ENCODE results near the gene ACKR2. TPM values are rescaled to one million over a fixed set of nuclear protein-coding genes. Genes with fewer than 3 reads are reported as not detected.

ACKR2 gene
- total RNA-seq, 2 donors from 2014 or later = 1.0 to 1.5 TPM

GRCh38 chr3:42814914-42815507 lies 5.8 kb downstream of the ACKR2 start:
- ATAC-seq = no peak

DNA sequence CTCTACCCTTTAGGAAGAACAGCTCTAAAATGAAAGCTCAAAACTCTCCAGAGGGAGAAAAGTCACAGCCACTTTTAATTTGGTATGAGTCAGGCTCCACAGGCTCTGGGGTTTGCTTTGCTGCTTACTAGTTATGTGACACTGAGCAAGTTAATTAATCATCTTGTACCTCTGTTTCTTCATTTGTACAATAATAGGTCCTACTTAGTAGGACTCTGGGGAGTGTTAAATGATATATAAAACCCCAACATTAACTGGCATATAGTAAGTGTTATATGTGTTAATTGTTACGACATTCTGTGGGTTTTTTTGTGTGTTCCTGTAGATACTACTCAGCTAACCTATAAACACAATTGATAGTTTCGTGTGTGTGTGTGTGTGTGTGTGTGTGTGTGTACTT lies 6.6 kb downstream of the ACKR2 start:
- DNase-seq (ENCODE audit: low spot score in 2 of 2) = no peak
- ATAC-seq = no peak

More at GRCh38 chr3:42814914-42815507, 5.8 kb downstream of the ACKR2 start:
- DNase-seq (ENCODE audit: low spot score in 2 of 2) = no peak
- H3K9me3 Mint-ChIP-seq = no peaks in the 10 kb centered on the region
- H3K27ac Mint-ChIP-seq = no peak overlapping the region
- no peaks in the 10 kb centered on the region for H3K36me3 Mint-ChIP-seq

DNA sequence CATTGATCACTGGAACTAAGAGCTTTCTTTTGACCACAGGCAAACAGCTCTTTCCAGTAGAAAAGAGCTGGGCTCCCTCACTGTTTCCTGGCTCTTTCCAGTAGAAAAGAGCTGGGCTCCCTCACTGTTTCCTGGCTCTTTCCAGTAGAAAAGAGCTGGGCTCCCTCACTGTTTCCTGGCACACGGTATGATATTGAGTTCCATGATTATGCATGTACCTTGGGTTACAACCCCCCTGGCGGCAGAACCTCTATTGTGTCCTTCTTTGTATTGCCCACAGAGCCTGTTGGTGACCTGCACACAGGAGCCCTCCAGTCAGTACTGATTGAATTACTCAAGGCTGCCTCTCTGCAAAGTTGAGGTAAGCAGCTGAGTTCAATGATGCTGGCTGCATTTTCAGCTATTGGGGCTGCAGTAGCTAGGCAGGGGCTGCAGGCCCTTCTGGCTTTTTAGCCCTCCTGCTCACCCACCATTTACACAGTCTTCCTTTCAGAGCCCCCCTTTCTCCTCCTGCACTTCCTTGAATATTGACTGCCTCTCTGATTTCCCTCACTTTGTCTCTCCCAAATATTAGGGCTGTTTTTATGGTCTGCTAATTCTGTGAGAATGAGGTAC lies 10.2 kb downstream of the ACKR2 start:
- ATAC-seq (no peak), DNase-seq (ENCODE audit: low spot score in 2 of 2) (no peak)
- Mint-ChIP-seq H3K27ac (no peak overlapping the region), H3K36me3 (no peaks in the 10 kb centered on the region), H3K9me3 (no peaks in the 10 kb centered on the region)

More for the DNA sequence above, 6.6 kb downstream of the ACKR2 start:
- Mint-ChIP-seq H3K27ac (no peak overlapping the region), H3K9me3 (no peaks in the 10 kb centered on the region), H3K36me3 (no peaks in the 10 kb centered on the region)

DNA sequence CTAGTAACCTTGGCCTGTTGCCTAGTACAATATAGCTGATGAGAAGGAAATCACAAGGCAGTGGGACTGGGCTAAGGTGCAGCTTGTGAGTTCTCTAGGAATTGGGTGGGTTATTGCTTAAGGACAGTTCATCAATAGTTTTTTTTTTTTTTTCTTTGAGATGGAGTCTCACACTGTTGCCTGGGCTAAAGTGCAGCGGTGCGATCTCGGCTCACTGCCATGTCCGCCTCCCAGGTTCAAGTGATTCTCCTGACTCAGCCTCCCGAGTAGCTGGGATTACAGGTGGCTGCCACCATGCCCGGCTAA lies 11.5 kb downstream of the ACKR2 start:
- no peaks in the 10 kb centered on the region for H3K9me3 Mint-ChIP-seq

GRCh38 chr3:42822828-42823227 lies 13.6 kb downstream of the ACKR2 start:
- no peak for ATAC-seq
- DNase-seq (ENCODE audit: low spot score in 2 of 2) = no peak
- Mint-ChIP-seq H3K36me3 (no peaks in the 10 kb centered on the region), H3K27ac (peak overlapping the region in 1 of 2 donors; percentile 67), H3K9me3 (no peaks in the 10 kb centered on the region)

More for the DNA sequence above, 11.5 kb downstream of the ACKR2 start:
- H3K36me3 Mint-ChIP-seq = no peaks in the 10 kb centered on the region
- ATAC-seq (no peak), DNase-seq (ENCODE audit: low spot score in 2 of 2) (no peak)
- no peak overlapping the region for H3K27ac Mint-ChIP-seq

- Mint-ChIP-seq H3K9me3 (no peaks in the 10 kb centered on the region), H3K27ac (peak overlapping the region; percentile 18 to 67), H3K36me3 (no peaks in the 10 kb centered on the region)
- DNase-seq (ENCODE audit: low spot score in 2 of 2) (no peak), ATAC-seq (no peak)
These were observed 14.1 kb downstream of the ACKR2 start for GRCh38 chr3:42823351-42823750.

- no peak for DNase-seq (ENCODE audit: low spot score in 2 of 2)
- H3K36me3 Mint-ChIP-seq = no peaks in the 10 kb centered on the region
- H3K27ac Mint-ChIP-seq = no peak overlapping the region
- ATAC-seq = no peak
- no peaks in the 10 kb centered on the region for H3K9me3 Mint-ChIP-seq
These were observed 16.9 kb downstream of the ACKR2 start for GRCh38 chr3:42826141-42826540.

- ATAC-seq = no peak
- Mint-ChIP-seq H3K36me3 (no peaks in the 10 kb centered on the region), H3K27ac (no peak overlapping the region), H3K9me3 (no peaks in the 10 kb centered on the region)
- DNase-seq (ENCODE audit: low spot score in 2 of 2) = no peak
These were observed 17.8 kb downstream of the ACKR2 start for GRCh38 chr3:42827023-42827422.

DNA sequence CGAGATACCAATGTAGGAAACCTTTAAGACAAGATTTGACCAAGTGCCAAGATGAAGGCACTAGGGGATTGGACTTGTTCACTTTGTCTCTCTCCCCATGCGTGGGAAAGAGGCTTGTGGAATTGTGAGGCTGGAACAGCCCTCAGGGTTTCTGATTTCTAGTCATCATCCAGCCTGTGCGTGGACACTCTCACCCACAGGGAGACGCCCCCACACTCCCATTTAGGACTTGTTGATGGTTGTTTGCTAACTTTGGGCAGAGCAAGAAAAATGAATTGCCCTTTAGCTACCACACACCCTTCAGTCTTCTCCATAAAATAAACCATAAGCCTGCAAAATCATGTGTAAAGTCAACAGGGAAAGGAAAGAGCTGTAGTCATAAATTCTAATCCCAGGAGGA lies 18.4 kb downstream of the ACKR2 start:
- H3K27ac Mint-ChIP-seq = no peak overlapping the region
- DNase-seq (ENCODE audit: low spot score in 2 of 2) (no peak), ATAC-seq (no peak)
- H3K9me3 Mint-ChIP-seq = no peaks in the 10 kb centered on the region
- H3K36me3 Mint-ChIP-seq = no peaks in the 10 kb centered on the region

- Mint-ChIP-seq H3K27ac (no peak overlapping the region), H3K36me3 (no peaks in the 10 kb centered on the region)
- no peak for DNase-seq (ENCODE audit: low spot score in 2 of 2)
These were observed 19.9 kb downstream of the ACKR2 start for GRCh38 chr3:42829083-42829627.

DNA sequence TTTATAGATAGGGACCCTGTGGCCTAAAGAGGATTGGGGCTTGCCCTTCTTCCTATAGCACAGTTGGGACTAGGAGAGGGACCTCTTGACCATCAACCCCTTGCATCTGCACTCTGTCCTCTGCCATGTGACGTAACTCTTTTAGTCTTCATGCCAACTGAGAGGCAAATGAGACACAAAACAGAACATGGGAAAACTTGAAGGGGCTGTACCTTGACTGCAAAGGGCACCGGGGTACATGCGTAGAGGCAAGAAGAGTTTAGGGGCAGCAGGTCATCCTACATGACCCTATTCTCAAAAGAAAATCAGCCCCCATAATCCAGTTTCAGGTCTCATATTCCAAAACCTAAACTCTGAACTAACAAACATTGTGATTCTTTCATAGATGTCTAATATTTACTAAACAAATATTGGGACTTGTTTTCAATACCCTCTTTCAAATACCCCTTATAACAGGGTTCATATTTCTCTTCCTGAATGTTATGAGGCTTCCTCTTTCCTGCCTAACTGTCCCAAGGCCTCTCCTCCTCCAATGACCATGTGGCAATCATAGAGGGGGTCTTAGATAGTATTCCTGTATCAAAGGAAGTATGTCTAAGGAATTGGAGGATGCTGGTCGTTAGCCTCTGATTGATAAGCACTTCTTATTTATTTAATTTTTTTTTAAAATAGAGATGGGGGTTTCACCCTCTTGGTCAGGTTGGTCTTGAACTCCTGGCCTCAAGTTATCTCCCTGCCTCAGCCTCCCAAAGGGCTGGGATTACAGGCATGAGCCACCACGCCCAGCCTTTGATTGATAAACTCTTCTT lies 20.6 kb downstream of the ACKR2 start:
- H3K27ac Mint-ChIP-seq = no peak overlapping the region
- no peaks in the 10 kb centered on the region for H3K36me3 Mint-ChIP-seq
- DNase-seq (ENCODE audit: low spot score in 2 of 2) = no peak
- ATAC-seq = no peak
- no peaks in the 10 kb centered on the region for H3K9me3 Mint-ChIP-seq

More at GRCh38 chr3:42829083-42829627, 19.9 kb downstream of the ACKR2 start:
- no peak for ATAC-seq
- no peaks in the 10 kb centered on the region for H3K9me3 Mint-ChIP-seq

DNA sequence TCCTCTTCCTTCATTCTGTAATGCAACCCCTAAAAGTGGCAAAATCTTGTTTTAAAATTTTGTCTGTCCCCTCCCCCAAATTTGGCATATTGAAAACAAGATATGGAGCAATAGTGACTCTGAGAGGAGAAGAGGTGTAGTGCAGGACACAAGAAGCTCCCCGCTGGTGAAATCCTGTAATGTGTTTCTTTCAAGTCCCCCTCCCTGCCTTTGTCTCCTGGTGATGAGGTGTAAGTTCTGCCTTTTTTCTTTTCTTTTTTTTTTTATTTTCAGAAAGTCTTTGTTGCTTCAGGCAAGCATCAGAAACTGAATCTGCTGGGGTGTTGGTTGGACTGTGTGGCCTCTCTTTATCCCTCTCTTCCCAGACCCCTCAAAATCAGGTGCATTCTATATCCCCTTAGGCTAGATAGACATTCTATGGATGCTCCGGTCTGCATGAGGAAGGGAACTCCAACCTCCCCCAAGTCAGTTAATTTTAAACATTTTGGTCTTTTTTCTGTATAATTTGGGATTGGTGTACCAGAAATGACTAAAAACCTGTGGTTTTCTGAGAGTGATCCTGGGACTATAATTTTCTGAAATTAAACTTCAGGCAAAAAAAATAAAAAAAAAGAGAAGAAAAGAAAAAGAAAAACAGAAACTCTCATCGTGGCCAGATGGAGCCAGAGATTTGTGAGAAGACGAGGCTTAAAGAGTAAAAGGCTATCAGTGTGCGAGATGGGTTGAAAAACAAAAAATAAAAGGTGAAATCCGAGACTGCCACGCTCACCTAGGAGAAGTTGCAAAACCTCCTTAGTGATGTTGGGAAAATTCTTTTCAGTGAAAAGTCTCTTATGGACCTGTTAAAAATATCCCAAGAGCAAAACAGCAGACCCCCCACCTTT lies 21.4 kb downstream of the ACKR2 start:
- no peak overlapping the region for H3K27ac Mint-ChIP-seq
- no peaks in the 10 kb centered on the region for H3K36me3 Mint-ChIP-seq

DNA sequence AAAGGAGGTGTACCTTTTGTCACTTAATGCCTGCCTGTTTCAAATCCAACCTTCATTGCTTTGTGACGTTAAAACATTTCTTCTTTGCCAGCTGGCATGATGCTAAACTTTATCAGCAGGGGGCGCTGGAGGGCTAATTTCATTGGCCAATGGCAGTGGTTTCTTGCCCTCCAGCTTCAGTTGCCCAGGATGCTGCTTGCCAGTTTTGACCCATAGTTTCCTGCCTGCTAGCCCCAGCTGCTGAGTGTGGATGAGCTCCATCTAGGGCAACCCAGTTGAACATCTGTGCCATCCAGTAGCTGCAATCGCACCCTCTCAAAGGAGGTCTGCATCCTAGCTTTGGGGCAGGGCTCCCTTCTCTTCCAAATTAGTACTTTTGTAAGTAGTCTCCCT lies 22.1 kb downstream of the ACKR2 start:
- DNase-seq (ENCODE audit: low spot score in 2 of 2) (peak; percentile 71 to 90), ATAC-seq (peak; percentile 80 to 93)
- Mint-ChIP-seq H3K27ac (peak overlapping the region in 1 of 2 donors; percentile 26), H3K36me3 (no peaks in the 10 kb centered on the region), H3K9me3 (no peaks in the 10 kb centered on the region)

More for the DNA sequence above, 21.4 kb downstream of the ACKR2 start:
- H3K9me3 Mint-ChIP-seq = no peaks in the 10 kb centered on the region
- ATAC-seq (no peak), DNase-seq (ENCODE audit: low spot score in 2 of 2) (no peak)

DNA sequence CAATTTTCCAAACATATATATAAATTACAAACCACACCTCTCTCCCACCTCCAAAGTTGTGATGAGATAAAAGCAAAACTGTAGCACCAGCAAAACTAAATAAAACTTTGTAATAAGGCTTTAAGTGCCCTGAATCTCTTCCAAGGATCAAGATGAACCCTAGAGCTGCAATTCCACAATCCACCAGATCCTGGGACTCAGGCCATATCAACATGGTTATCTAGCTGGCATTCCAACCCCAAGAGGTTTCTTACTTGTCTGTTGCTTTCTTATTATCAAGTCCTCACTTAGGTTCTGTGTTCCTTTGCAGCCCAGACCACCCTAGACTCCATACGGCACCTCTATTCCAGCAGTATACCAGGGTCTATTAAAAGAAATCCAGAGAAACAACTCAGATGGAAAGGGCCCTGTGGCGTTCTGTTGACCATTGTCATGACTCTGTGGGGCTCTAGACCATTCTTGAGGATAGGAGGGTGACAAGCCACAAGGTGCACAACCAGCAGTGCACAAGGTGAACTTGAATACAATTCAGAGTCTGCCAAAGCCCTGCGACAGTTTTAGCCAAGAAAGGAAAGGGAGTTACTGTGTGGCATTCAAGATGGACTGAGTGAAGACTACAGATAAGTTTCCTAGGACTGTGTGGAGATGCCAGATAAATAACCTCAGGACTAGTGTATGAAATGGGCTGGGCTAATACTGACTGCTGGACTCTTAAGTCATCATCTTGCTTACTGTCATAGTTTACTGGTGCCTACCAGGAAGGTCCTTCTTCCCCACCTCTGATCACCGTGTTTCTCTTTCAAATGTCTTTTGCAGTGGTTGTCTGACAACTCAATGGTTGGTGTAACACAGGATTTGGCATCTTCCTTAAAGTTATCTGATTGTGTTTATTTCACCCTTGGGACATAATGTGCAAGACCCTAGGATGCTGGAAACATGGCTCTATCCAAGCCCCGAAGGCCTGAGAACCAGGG lies 27.2 kb downstream of the ACKR2 start:
- no peak for ATAC-seq
- no peak for DNase-seq (ENCODE audit: low spot score in 2 of 2)
- no peaks in the 10 kb centered on the region for H3K36me3 Mint-ChIP-seq
- no peak overlapping the region for H3K27ac Mint-ChIP-seq
- no peaks in the 10 kb centered on the region for H3K9me3 Mint-ChIP-seq

GRCh38 chr3:42838571-42838970 lies 29.3 kb downstream of the ACKR2 start:
- ATAC-seq (no peak), DNase-seq (ENCODE audit: low spot score in 2 of 2) (no peak)
- H3K9me3 Mint-ChIP-seq = no peaks in the 10 kb centered on the region
- no peaks in the 10 kb centered on the region for H3K36me3 Mint-ChIP-seq
- no peak overlapping the region for H3K27ac Mint-ChIP-seq

DNA sequence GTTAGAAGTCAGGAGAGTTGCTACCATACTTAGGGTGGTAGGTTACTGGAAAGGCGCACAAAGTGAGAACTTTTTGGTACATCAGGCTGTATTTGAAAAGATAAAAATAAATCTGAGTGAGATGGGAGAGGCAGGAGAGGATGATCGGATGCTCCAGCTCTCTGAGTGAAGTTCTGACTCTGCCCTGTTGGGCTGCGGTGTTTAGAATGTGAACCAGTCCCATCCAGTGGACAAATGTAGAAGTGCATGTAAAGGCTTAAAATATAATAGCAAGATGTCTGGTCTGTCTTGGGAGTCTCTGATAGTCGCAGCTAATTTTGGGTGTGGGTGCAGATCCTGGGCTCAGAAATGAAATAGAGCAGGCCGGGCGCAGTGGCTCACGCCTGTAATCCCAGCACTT lies 30.4 kb downstream of the ACKR2 start:
- H3K36me3 Mint-ChIP-seq = no peaks in the 10 kb centered on the region
- H3K9me3 Mint-ChIP-seq = no peaks in the 10 kb centered on the region
- H3K27ac Mint-ChIP-seq = no peak overlapping the region
- peak; percentile 70 to 89 for ATAC-seq
- DNase-seq (ENCODE audit: low spot score in 2 of 2) = peak in 1 of 2 donors; percentile 16

Measured in activated naive CD4-positive, alpha-beta T cell treated with anti-CD3 and anti-CD28 coated beads, Interleukin-2, amount 50 U/mL, for 72 hours (primary cell).